ENCODE results near the gene ADAM30. TPM values are rescaled to one million over a fixed set of nuclear protein-coding genes. Genes with fewer than 3 reads are reported as not detected.

Gene ADAM30
- total and polyA plus RNA-seq, 2 of the 13 experiments (the other 11 are each of a cell fraction or from before 2014, with no cell fraction given): not detected

- Histone ChIP-seq H3K4me2 (ENCODE audit: low read depth, low read length) (no peak overlapping the region), H3K9ac (ENCODE audit: insufficient read depth, low read depth, low read length) (no peak overlapping the region), H4K20me1 (ENCODE audit: insufficient read depth, low read length) (no peaks in the 10 kb centered on the region), H3K27me3 (ENCODE audit: control insufficient read depth in 1 of 2, insufficient read depth in 2 of 2, low read length in 2 of 2) (peaks cover 0 to 4% of the 10 kb centered on the region in 2 experiments; a peak in 1 of 5 replicates), H2AFZ (ENCODE audit: low read length) (no peak overlapping the region), H3K9me3 (ENCODE audit: low read length) (no peaks in the 10 kb centered on the region), H3K36me3 (replicated peaks in 1 of 2; ENCODE audit: control insufficient read depth in 1 of 2, insufficient read depth in 2 of 2, low read length in 2 of 2) (no peaks in the 10 kb centered on the region), H3K27ac (ENCODE audit: extremely low read length, insufficient read depth, low read length) (no peak overlapping the region), H3K4me3 (replicated peaks in 1 of 3; ENCODE audit: insufficient read depth in 1 of 3, low read depth in 2 of 3, low read length in 3 of 3) (no peak overlapping the region), H3K4me1 (ENCODE audit: insufficient read depth, low read length) (no peaks in the 10 kb centered on the region), H3K79me2 (ENCODE audit: insufficient read depth, low read length) (no peaks in the 10 kb centered on the region)
- in situ Hi-C loops (cut with HindIII; ENCODE audit: extremely low pct_ligation_motif_present, low pct_unique_long_range_greater_than_20kb): loop anchor here (10.0 kb wide), 1 partner anchor 87 kb away; no protein-coding TSS in a partner anchor
- no peak for DNase-seq (ENCODE audit: low spot score)
- TF ChIP-seq POGK (CRISPR knock-in tag; conservative IDR thresholded peaks at IDR 0.05) (no peak), PHF5A (CRISPR knock-in tag; IDR thresholded peaks at IDR 0.05; ENCODE audit: low read depth, unreplicated experiment) (no peak), HNRNPH1 (optimal IDR thresholded peaks at IDR 0.05; ENCODE audit: low read depth, low read length) (no peak), ZNF816 (CRISPR knock-in tag; IDR thresholded peaks at IDR 0.05; ENCODE audit: borderline replicate concordance) (no peak), HNRNPUL1 (IDR thresholded peaks at IDR 0.05; ENCODE audit: low read depth, low read length) (no peak), DPF2 (CRISPR knock-in tag; IDR thresholded peaks at IDR 0.05; ENCODE audit: borderline replicate concordance, low read depth) (no peak), ZNF224 (CRISPR knock-in tag; IDR thresholded peaks at IDR 0.05) (no peak), ZMAT3 (CRISPR knock-in tag; conservative IDR thresholded peaks at IDR 0.05) (no peak)
- BruUV-seq (replicated peaks): no TSS peak
- ChIA-PET POLR2A (no interaction called here), CTCF (ENCODE audit: low intra/inter-chr PET ratio, low total read pairs) (no interaction called here)
- ATAC-seq: no peak
- FAIRE-seq: no peak
- intact Hi-C loops (cut with micrococcal nuclease; ENCODE audit: unreplicated experiment): loop anchor here (10.0 kb wide), 1 partner anchor 267 kb away; no protein-coding TSS in a partner anchor
Measured at GRCh38 chr1:119878171-119878570, 18.1 kb downstream of the ADAM30 start.

All from HepG2 (cell line).